ENCODE results near the gene KPNA3.

KPNA3 gene

GRCh38 chr13:49681842-49682435 is 110.5 kb downstream of the KPNA3 start:
- Histone ChIP-seq H3K27me3 (replicated peaks) (no peaks in the 10 kb centered on the region), H3K36me3 (replicated peaks) (no peaks in the 10 kb centered on the region)

DNA sequence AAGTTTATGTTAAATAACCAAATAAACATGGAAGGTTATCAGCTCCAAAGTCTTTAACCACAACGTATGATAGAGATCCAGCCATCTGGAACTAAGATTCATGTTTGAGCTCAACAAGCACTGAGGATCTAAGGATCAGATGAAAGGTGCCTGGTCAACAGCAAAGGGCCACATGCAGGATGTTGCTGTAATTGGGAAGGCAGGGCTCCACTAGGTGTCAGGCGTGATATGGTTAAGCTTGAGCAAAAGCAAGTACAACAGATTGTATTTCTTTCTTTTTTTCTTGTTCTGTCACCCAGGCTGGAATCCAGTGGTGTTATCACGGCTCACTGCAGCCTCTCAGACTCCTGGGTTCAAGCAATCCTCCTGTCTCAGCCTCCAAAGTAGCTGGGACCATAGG is 113.2 kb downstream of the KPNA3 start:
- peak; percentile 16 for DNase-seq
- no peak overlapping the region for H3K27ac ChIP-seq
- in situ Hi-C loops (cut with HindIII; ENCODE audit: low pct_ligation_motif_present, low sequenced_read_pairs): no loop called here
- no peaks in the 10 kb centered on the region for H3K27me3 ChIP-seq (replicated peaks)
- no peak overlapping the region for H3K4me3 ChIP-seq (ENCODE audit: low read depth, low read length)
- TF ChIP-seq, protein P1, sequence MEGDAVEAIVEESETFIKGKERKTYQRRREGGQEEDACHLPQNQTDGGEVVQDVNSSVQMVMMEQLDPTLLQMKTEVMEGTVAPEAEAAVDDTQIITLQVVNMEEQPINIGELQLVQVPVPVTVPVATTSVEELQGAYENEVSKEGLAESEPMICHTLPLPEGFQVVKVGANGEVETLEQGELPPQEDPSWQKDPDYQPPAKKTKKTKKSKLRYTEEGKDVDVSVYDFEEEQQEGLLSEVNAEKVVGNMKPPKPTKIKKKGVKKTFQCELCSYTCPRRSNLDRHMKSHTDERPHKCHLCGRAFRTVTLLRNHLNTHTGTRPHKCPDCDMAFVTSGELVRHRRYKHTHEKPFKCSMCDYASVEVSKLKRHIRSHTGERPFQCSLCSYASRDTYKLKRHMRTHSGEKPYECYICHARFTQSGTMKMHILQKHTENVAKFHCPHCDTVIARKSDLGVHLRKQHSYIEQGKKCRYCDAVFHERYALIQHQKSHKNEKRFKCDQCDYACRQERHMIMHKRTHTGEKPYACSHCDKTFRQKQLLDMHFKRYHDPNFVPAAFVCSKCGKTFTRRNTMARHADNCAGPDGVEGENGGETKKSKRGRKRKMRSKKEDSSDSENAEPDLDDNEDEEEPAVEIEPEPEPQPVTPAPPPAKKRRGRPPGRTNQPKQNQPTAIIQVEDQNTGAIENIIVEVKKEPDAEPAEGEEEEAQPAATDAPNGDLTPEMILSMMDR (IDR thresholded peaks at IDR 0.05; ENCODE audit: low read depth, low read length, missing control alignments): peak; percentile 58
- peaks cover 4% of the 10 kb centered on the region for H3K36me3 ChIP-seq (replicated peaks)

More at GRCh38 chr13:49681842-49682435, 110.5 kb downstream of the KPNA3 start:
- in situ Hi-C loops (cut with HindIII; ENCODE audit: low pct_ligation_motif_present, low sequenced_read_pairs): no loop called here
- TF ChIP-seq, protein P1 (IDR thresholded peaks at IDR 0.05; ENCODE audit: low read depth, low read length, missing control alignments): no peak
- peak; percentile 9 for DNase-seq
- H3K4me3 ChIP-seq (ENCODE audit: low read depth, low read length): no peak overlapping the region
- no peak overlapping the region for H3K27ac ChIP-seq

DNA sequence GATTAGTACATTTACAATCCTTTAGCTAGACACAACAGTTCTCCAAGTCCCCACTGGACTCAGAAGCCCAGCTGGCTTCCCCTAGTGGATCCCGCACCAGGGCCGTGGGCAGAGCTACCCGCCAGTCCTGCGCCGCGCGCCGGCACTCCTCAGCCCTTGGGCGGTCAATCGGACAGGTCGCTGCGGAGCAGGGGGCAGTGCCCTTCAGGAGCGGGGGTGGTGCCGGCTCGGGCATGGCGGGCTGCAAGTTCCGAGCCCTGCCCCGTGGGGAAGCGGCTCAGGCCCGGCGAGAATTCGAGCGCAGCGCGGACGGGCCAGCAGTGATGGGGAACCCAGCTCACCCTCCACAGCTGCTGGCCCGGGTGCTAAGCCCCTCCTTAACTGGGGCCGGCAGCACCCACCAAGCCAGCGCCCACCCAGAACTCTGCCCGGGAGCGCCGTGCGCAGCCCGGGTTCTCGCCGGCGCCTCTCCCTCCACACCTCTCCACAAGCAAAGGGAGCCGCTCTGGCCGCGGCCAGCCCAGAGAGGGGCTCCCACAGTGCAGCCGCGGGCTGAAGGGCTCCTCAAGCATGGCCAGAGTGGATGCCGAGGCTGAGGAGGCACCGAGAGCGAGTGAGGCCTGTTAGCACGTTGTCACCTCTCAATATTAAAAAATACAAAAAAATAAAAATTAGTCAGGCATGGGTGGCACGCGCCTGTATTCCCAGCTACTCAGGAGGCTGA is 114.1 kb downstream of the KPNA3 start:
- DNase-seq: no peak
- H3K36me3 ChIP-seq (replicated peaks): peaks cover 4% of the 10 kb centered on the region
- no peak overlapping the region for H3K27ac ChIP-seq
- in situ Hi-C loops (cut with HindIII; ENCODE audit: low pct_ligation_motif_present, low sequenced_read_pairs): no loop called here
- H3K4me3 ChIP-seq (ENCODE audit: low read depth, low read length): no peak overlapping the region
- no peaks in the 10 kb centered on the region for H3K27me3 ChIP-seq (replicated peaks)
- TF ChIP-seq, protein P1 (IDR thresholded peaks at IDR 0.05; ENCODE audit: low read depth, low read length, missing control alignments): no peak

- Histone ChIP-seq H3K27ac (no peak overlapping the region), H3K36me3 (replicated peaks) (peaks cover 4% of the 10 kb centered on the region), H3K4me3 (ENCODE audit: low read depth, low read length) (no peak overlapping the region), H3K27me3 (replicated peaks) (no peaks in the 10 kb centered on the region)
- TF ChIP-seq, protein P1 (IDR thresholded peaks at IDR 0.05; ENCODE audit: low read depth, low read length, missing control alignments): no peak
- DNase-seq: no peak
- in situ Hi-C loops (cut with HindIII; ENCODE audit: low pct_ligation_motif_present, low sequenced_read_pairs): no loop called here
Measured at GRCh38 chr13:49676581-49677298, 115.7 kb downstream of the KPNA3 start.

DNA sequence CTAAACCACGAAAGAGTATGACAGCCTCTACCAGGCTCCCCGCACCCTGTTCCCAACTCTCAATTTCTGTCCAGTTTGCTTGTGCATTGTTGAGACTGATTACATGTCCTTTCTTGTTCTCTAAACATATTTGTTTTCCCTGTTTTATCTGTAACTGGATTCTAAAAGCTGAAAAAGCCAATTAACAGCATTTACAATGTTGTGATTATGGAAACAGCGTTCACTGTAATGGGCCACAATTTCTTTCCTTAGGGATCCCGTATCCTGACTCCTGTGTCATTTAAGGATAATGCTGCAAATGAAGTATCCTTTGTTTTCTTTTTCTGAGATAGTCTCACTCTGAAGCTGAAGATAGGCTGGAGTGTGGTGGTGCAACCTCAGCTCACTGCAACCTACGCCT is 121.7 kb downstream of the KPNA3 start:
- peaks cover 4% of the 10 kb centered on the region for H3K36me3 ChIP-seq (replicated peaks)
- H3K27ac ChIP-seq: no peak overlapping the region
- H3K4me3 ChIP-seq (ENCODE audit: low read depth, low read length): no peak overlapping the region
- no peaks in the 10 kb centered on the region for H3K27me3 ChIP-seq (replicated peaks)
- DNase-seq: no peak
- in situ Hi-C loops (cut with HindIII; ENCODE audit: low pct_ligation_motif_present, low sequenced_read_pairs): no loop called here
- TF ChIP-seq, protein P1 (IDR thresholded peaks at IDR 0.05; ENCODE audit: low read depth, low read length, missing control alignments): no peak
